GM11168 (cell line): ENCODE data around the gene DAPK1.
"Not testable (repeated sequence)": the region's sequence is repeated elsewhere in the genome, so short reads cannot be mapped to it uniquely, and the experiment has no call there.

Source experiments
- in situ Hi-C: fragments of 300-500 bp; cut with MboI; formaldehyde crosslinking; loops from one replicate; pipeline ENCODE4 v1.12.0; 2022; ENCODE audit warnings: low sequenced_read_pairs; ENCODE audit not compliant: unreplicated experiment

DAPK1 gene

DNA sequence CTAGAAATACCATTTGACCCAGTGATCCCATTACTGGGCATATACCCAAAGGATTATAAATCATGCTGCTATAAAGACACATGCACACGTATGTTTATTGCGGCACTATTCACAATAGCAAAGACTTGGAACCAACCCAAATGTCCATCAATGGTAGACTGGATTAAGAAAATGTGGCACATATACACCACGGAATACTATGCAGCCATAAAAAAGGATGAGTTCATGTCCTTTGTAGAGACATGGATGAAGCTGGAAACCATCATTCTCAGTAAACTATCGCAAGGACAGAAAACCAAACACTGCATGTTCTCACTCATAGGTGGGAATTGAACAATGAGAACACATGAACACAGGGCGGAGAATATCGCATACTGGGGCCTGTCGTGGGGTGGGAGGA is 246.6 kb downstream of the DAPK1 start:
- in situ Hi-C loops, result not testable (repeated sequence)

DNA sequence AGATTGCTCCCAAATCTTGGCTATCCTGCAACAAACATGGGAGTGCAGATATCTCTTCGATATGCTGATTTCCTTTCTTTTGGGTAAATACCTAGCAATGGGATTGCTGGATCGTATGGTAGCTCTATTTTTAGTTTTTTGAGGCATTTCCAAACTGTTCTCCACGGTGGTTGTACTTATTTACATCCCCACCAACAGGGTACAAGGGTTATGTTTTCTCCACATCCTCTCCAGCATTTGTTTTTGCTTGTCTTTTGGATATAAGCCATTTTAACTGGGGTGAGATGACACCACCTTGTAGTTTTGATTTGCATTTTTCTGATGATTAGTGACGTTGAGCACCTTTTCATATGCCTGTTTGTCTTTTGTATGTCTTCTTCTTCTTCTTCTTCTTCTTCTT is 248.5 kb downstream of the DAPK1 start:
- in situ Hi-C loops, result no loop called here

GRCh38 chr9:87748881-87749280 is 251.2 kb downstream of the DAPK1 start:
- in situ Hi-C loops, result no loop called here

- in situ Hi-C loops, result no loop called here
Measured at GRCh38 chr9:87749335-87750035, 251.8 kb downstream of the DAPK1 start.

- in situ Hi-C loops, result no loop called here
Measured at GRCh38 chr9:87750726-87751125, 253.1 kb downstream of the DAPK1 start.

GRCh38 chr9:87751423-87751822 is 253.8 kb downstream of the DAPK1 start:
- in situ Hi-C loops, result no loop called here

DNA sequence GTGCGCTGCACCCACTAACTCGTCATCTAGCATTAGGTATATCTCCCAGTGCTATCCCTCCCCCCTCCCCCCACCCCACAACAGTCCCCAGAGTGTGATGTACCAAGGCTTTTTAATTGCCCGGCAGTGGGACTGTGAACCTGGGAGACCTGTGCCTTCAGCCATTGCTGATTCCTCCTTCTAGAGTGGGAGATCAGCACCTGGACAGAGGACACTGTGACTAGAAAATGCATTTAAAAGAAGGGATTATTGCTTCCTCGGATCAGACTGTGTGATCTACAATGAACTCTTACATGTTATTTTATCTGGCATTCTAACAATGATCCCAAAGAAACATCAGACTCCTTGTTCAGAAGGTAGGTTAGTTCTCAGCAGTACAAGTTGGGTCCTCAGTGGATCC is 254.2 kb downstream of the DAPK1 start:
- in situ Hi-C loops, result no loop called here

GRCh38 chr9:87753313-87753712 is 255.6 kb downstream of the DAPK1 start:
- in situ Hi-C loops, result no loop called here
